ENCODE measurements around the gene TRAK1. TPM values are rescaled to one million over a fixed set of nuclear protein-coding genes. Genes with fewer than 3 reads are reported as not detected.

TRAK1 gene
- total RNA-seq, 1 donor from 2014 or later = 36.8 TPM

DNA sequence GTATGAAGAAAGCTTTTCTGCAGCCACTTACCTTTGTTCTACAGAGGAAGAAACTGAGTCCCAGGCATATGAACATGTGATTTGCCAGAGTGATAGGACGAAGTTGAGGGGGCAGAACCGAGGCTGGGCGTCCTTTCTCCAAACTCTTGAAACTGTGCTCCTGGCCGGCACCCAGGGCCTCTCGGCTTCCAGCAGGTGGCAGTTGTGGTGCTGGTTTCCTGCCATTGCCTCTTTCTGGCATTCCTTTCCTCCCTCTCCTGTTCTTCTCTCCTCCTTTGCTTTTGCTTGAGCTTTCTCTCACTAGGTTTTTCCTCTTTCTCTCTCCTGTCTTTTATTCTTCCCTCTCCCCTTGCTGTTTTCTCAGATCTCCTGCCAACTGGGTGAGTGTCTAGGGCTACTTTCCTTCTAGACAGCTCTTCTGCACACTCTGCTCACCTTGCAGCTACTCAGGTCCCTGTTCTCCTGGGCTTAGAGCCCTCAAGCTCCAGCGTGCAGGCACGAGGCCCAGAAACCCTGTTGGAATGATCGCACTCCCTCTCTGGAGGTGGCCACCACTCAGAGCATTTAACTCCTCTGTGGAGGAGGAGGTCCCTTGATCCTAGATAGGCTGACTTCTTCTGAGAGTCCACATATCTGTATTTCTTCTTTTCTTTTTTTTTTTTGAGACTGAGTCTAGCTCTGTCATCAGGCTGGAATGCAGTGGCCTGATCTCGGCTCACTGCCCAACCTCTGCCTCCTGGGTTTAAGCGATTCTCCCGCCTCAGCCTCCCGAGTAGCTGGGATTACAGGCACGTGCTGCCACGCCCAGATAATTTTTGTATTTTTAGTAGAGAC, 26.2 kb downstream of the TRAK1 start:
- Histone ChIP-seq H3K36me3 (no peaks in the 10 kb centered on the region), H3K4me1 (peaks cover 56% of the 10 kb centered on the region), H3K9me3 (no peaks in the 10 kb centered on the region), H3K4me3 (no peak overlapping the region), H3K27ac (no peak overlapping the region), H3K27me3 (no peaks in the 10 kb centered on the region)
- DNase-seq (ENCODE audit: extremely low spot score in 2 of 2) = peak in 1 of 2 donors; percentile 62
- intact Hi-C loops (cut with DNase I) = no loop called here
- TF ChIP-seq POLR2A (IDR thresholded peaks at IDR 0.05) (no peak), CTCF (IDR thresholded peaks at IDR 0.05) (no peak), POLR2AphosphoS5 (IDR thresholded peaks at IDR 0.05; ENCODE audit: insufficient read depth in 1 of 2, low read depth in 1 of 2) (no peak)

- TF ChIP-seq POLR2AphosphoS5 (IDR thresholded peaks at IDR 0.05; ENCODE audit: insufficient read depth in 1 of 2, low read depth in 1 of 2) = no peak
- H3K36me3 ChIP-seq = no peaks in the 10 kb centered on the region
- H3K27ac ChIP-seq = no peak overlapping the region
- H3K4me1 ChIP-seq = peaks cover 70% of the 10 kb centered on the region
- H3K4me3 ChIP-seq = no peak overlapping the region
- no peaks in the 10 kb centered on the region for H3K27me3 ChIP-seq
- intact Hi-C loops (cut with DNase I) = no loop called here
- H3K9me3 ChIP-seq = no peaks in the 10 kb centered on the region
- DNase-seq (ENCODE audit: extremely low spot score in 2 of 2) = no peak
Observed at GRCh38 chr3:42118762-42119361, 27.7 kb downstream of the TRAK1 start.

- DNase-seq (ENCODE audit: extremely low spot score in 2 of 2) = peak in 1 of 2 donors; percentile 32
- TF ChIP-seq CTCF (IDR thresholded peaks at IDR 0.05) = no peak
- peak in 1 of 2 donors; percentile 22 for TF ChIP-seq POLR2AphosphoS5 (IDR thresholded peaks at IDR 0.05; ENCODE audit: insufficient read depth in 1 of 2, low read depth in 1 of 2)
- no peak overlapping the region for H3K4me3 ChIP-seq
- no peaks in the 10 kb centered on the region for H3K9me3 ChIP-seq
- intact Hi-C loops (cut with DNase I) = no loop called here
- H3K27ac ChIP-seq = no peak overlapping the region
- H3K36me3 ChIP-seq = no peaks in the 10 kb centered on the region
- H3K4me1 ChIP-seq = peaks cover 70% of the 10 kb centered on the region
- H3K27me3 ChIP-seq = no peaks in the 10 kb centered on the region
Observed at GRCh38 chr3:42119561-42120355, 28.6 kb downstream of the TRAK1 start.

- Histone ChIP-seq H3K36me3 (peaks cover 0 to 7% of the 10 kb centered on the region in 2 donors), H3K9me3 (no peaks in the 10 kb centered on the region), H3K27me3 (no peaks in the 10 kb centered on the region), H3K4me3 (no peak overlapping the region), H3K27ac (no peak overlapping the region), H3K4me1 (peaks cover 70% of the 10 kb centered on the region)
- TF ChIP-seq CTCF (IDR thresholded peaks at IDR 0.05) (no peak), POLR2A (IDR thresholded peaks at IDR 0.05) (no peak), POLR2AphosphoS5 (IDR thresholded peaks at IDR 0.05; ENCODE audit: insufficient read depth in 1 of 2, low read depth in 1 of 2) (no peak)
- peak in 1 of 2 donors; percentile 62 for DNase-seq (ENCODE audit: extremely low spot score in 2 of 2)
- intact Hi-C loops (cut with DNase I) = no loop called here
Observed at GRCh38 chr3:42120866-42121265, 29.7 kb downstream of the TRAK1 start.

DNA sequence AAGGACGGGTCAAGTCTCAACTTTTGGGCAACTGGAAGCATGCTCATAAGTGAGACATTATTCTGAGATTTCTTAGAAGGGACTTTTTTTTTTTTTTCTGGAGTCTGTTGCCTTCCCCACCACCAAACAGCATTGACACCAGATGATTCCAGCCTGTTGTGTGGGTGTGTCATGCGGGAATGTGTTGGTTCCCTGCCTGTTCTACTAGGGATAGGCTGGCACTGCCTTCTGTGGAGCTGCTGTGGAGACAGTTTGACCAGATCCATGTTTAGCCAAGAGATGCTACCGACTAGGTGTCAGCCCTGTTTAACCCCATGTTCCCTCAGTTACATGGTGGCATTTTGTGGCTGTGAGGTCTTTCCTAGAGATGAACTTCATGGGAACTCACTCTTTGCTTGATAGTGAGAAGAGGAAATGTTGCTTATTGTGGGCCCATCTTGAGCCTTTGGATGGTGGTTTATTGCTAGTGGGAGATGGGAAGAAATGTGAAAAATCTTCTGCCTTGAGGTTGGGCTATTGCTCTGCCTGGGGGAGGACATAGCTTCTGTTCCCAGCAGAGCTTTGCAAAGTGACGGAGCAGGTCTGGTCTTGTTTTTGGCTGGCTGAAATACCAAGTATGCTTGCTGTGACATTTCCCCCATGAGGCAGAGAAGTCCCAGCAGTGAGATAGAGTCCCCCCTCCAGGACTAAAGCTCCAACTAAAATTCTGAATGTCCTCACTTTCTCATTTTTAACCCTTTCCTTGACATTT, 31.3 kb downstream of the TRAK1 start:
- Histone ChIP-seq H3K9me3 (no peaks in the 10 kb centered on the region), H3K27ac (no peak overlapping the region), H3K36me3 (peaks cover 0 to 14% of the 10 kb centered on the region in 2 donors), H3K4me3 (no peak overlapping the region), H3K27me3 (no peaks in the 10 kb centered on the region), H3K4me1 (peaks cover 56% of the 10 kb centered on the region)
- intact Hi-C loops (cut with DNase I) = no loop called here
- peak in 1 of 2 donors; percentile 72 for DNase-seq (ENCODE audit: extremely low spot score in 2 of 2)
- TF ChIP-seq POLR2AphosphoS5 (IDR thresholded peaks at IDR 0.05; ENCODE audit: insufficient read depth in 1 of 2, low read depth in 1 of 2) = no peak
- no peak for TF ChIP-seq CTCF (IDR thresholded peaks at IDR 0.05)
- TF ChIP-seq POLR2A (IDR thresholded peaks at IDR 0.05) = no peak

Data from vagina (tissue), 2 donors.